GM19025 (cell line): ENCODE measurements around the gene TFAP2C.
"Not testable (repeated sequence)": the region's sequence is repeated elsewhere in the genome, so short reads cannot be mapped to it uniquely, and the experiment has no call there.

Source experiments
- ATAC-seq: cut with Tn5 transposase; IDR thresholded peaks from one replicate; pipeline ENCODE4 v1.9.1; 2021; ENCODE audit warnings: mild to moderate bottlenecking, low read depth, moderate library complexity; ENCODE audit not compliant: unreplicated experiment

The TFAP2C gene

GRCh38 chr20:56614196-56614595 is 14.9 kb upstream of the TFAP2C start:
- no peak for ATAC-seq

DNA sequence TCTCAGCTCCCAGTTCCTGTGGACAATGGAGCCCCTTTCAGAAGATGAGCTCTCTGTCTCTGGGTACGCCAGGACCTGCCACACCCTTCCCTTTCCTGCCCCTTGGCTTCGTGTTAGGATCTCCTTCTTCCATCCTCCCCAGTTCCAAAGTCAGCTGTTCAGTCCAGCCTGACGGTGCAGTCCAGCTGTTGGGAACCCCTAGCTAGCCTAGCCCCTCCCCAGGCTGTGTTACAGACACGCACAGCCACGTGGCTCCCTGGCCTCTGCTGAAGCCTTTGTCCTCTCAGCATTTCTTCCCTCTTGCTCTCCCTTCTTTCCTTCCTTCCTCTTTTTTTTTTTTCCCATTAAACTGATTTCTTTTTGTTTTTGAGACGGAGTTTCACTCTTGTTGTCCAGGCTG is 12.4 kb upstream of the TFAP2C start:
- no peak for ATAC-seq

- no peak for ATAC-seq
These were observed 11.6 kb upstream of the TFAP2C start for GRCh38 chr20:56617489-56617888.

GRCh38 chr20:56621730-56622129 is 7.4 kb upstream of the TFAP2C start:
- no peak for ATAC-seq

DNA sequence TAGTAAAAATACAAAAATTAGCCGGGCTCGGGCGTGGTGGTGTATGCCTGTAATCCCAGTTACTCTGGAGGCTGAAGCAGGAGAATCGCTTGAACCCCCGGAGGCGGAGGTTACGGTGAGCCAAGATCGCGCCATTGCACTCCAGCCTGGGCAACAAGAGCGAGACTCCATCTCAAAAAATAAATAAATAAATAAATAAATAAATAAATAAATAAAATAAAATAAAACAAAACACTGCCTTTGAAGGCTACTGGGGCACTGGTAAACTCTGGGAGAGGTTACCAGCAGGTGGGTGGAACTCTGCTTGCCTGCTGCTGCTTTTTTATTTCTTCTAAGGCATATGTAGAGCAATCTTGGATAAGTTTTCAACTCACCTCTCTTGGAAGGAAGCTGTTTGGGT is 5.2 kb upstream of the TFAP2C start:
- ATAC-seq: not testable (repeated sequence)

DNA sequence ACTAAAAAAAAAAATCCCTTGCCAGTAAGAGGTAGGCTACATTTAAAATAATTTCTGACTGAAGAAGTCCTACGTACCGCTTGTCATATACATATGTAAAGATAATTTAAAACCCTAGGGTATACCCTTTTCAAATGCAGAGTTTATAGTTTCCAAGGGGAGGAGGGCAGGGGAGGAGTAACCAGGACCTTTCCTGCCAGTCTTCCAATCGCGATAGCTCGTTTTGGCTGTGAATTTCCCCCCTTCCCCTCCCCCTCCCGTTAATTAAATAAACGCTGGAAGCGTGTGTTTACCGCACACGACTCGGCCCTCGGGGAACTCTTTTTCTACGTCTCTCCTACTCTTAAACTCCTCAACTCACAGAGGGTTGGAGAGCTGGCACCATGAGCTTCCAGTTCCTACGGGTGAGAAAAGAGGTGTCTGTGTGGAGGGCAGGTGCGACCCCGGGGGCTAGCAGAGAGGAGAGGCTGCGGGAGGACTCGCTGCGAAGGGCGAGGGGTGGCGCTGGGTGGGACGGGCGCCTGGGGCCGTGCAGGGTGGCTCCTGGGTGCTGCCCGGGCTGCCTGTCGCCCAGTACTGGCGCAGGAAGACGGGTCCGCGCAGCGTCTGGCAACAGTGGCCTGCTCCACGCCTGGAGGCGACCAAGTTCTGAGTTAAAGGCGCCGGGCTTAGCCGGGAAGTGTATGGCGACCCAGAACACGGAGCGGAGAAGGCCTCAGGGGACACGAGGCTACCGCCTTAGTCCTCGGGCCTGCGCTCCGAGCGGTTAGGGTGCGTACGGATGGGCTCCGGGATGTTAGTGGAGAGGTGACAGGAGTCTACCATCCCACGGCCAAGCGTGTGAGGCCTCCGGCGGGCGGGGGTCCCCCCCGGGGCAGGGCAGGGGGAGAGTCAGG is 4.1 kb upstream of the TFAP2C start:
- no peak for ATAC-seq

DNA sequence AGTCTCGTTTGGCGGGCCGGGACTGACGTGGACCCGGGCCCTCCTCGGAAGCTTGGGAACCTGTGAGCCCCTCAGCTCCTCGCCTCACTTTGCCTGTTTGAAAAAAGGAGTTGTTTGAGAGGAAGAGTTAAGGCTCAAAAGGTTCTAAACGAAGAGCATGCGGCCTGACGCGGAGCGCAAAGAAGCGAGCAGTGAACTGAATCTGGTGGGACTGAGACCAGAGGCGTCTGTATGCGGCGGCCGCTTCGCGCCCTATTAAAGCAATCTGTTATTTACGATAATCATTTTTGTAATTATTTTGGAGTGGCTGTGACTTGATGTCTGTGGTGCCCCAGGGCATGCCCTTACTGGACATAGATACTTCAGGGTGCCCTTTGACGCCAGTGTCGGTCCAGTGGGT is 3.3 kb upstream of the TFAP2C start:
- no peak for ATAC-seq

GRCh38 chr20:56626367-56627121 is 2.6 kb upstream of the TFAP2C start:
- no peak for ATAC-seq

- no peak for ATAC-seq
These were observed 1.7 kb upstream of the TFAP2C start for GRCh38 chr20:56627122-56628014.

- no peak for ATAC-seq
These were observed 862 bp upstream of the TFAP2C start for GRCh38 chr20:56628015-56628872.

GRCh38 chr20:56629464-56630085 is 469 bp downstream of the TFAP2C start:
- no peak for ATAC-seq

DNA sequence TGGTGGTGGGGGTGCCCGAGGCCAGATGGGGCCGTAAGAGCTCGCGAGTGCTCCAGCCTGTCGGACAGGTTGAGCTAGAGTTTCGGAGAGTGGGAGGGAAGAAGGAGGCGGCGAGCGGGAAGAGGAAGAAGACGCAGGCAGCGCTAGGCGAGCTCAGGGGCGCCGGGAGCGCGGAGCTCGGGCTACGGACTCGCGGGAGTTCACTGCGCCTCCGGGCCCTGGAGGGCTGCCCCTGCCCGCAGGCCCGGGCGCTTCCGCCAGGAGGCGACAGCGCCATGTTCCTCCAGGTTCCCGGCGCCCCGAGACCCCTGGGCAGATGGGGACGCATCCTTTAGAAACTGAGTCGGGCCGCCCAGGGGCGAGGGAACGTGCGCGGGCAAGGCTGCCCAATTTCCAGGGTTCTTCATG is 984 bp downstream of the TFAP2C start:
- no peak for ATAC-seq

GRCh38 chr20:56630506-56631317 is 1.6 kb downstream of the TFAP2C start:
- no peak for ATAC-seq

- no peak for ATAC-seq
These were observed 2.3 kb downstream of the TFAP2C start for GRCh38 chr20:56631318-56631989.

DNA sequence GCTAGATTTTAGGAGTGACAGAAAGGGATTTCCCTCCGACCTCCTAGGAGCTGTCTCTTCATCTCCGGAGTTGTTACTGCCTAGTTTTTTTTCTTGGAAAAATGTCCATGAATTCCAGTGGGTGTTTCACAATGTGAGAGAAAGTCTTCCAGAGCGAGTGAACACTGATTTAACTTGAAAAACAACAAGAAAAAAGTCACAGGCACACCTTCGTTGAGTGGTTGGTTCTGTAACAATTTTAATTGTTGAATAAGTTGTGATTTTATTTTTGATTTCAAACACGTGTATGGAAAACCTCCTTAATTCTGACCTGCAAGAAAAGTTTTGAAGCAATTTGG is 2.9 kb downstream of the TFAP2C start:
- ATAC-seq: no peak

GRCh38 chr20:56634307-56634706 is 5.2 kb downstream of the TFAP2C start:
- ATAC-seq: no peak

GRCh38 chr20:56634735-56635385 is 5.8 kb downstream of the TFAP2C start:
- ATAC-seq: no peak

DNA sequence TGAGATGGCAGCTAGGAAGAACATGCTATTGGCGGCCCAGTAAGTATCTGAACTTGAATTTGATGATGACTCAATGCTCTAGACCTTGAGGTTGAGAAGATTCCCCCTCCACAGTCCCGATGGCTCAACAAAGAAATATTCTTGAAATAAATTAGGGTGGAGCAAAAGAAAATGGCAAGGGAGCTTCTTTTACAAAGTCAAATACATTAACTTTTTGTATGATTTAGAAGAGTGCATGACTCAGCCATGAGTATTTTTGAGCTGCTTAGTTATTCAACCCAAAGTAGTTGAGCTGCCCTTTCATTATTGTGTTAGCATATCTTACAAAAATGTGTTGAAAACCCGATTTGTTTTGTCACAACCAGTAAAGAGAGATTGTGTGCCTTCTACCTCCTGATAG is 7.6 kb downstream of the TFAP2C start:
- no peak for ATAC-seq
